ENCODE measurements around the gene ALOX15. TPM values are rescaled to one million over a fixed set of nuclear protein-coding genes. Genes with fewer than 3 reads are reported as not detected.
A peak's percentile ranks its signal among the peaks of the same experiment; 100 is the strongest.
"Not testable (repeated sequence)": the region's sequence is repeated elsewhere in the genome, so short reads cannot be mapped to it uniquely, and the experiment has no call there.

The ALOX15 gene
- not detected in 2 replicates for polyA plus RNA-seq (2011; rRNA removed)
- not detected in 2 replicates for polyA minus RNA-seq (2011; rRNA and poly(A)+ RNA removed)

GRCh38 chr17:4641297-4642195 is at the start of gene ALOX15:
Gene ALOX15, minus strand, starts transcription at chr17:4641678. Its CDS starts 27 bp downstream, at chr17:4641651.
- no peak within 1 kb of the TSS for H3K4me3 ChIP-seq (ENCODE audit: low read depth, low read length)

GRCh38 chr17:4690745-4691144 is 49.3 kb upstream of the ALOX15 start:
- ChIA-PET POLR2A (no interaction called here), CTCF (interaction anchor here (1.1 to 1.2 kb wide), 3 partner anchors 10 to 123 kb away, joined by 3 to 4 read pairs (median 3); partner anchors contain the start of gene ARRB2)
- no peak for TF ChIP-seq CTCF (IDR thresholded peaks at IDR 0.05; ENCODE audit: insufficient read depth, low read depth, low read length)

More at GRCh38 chr17:4641297-4642195, at the start of gene ALOX15:
- H3K36me3 ChIP-seq (ENCODE audit: control insufficient read depth, insufficient read depth, low read length) = no peaks in the 10 kb centered on the region
- DNase-seq (ENCODE audit: low read depth) = no peak
- H3K27me3 ChIP-seq (ENCODE audit: control insufficient read depth, insufficient read depth, low read length) = peaks cover 31% of the 10 kb centered on the region
- ChIA-PET POLR2A (no interaction called here), CTCF (no interaction called here)
- no peak for TF ChIP-seq CTCF (IDR thresholded peaks at IDR 0.05; ENCODE audit: insufficient read depth, low read depth, low read length)

GRCh38 chr17:4689872-4690271 is 48.4 kb upstream of the ALOX15 start:
- not testable (repeated sequence) for DNase-seq (ENCODE audit: low read depth); H3K36me3 ChIP-seq (ENCODE audit: control insufficient read depth, insufficient read depth, low read length); H3K4me3 ChIP-seq (ENCODE audit: low read depth, low read length); H3K27me3 ChIP-seq (ENCODE audit: control insufficient read depth, insufficient read depth, low read length)
- POLR2A ChIA-PET = interaction anchor here (0.6 kb wide), 1 partner anchor 20 kb away, joined by 3 read pairs; the partner anchor contains the start of gene ARRB2
- CTCF ChIA-PET = interaction anchor here (1.1 kb wide), 1 partner anchor 20 kb away, joined by 4 read pairs; the partner anchor contains the start of gene ARRB2

More at GRCh38 chr17:4690745-4691144, 49.3 kb upstream of the ALOX15 start:
- Histone ChIP-seq H3K36me3 (ENCODE audit: control insufficient read depth, insufficient read depth, low read length) (peaks cover 3% of the 10 kb centered on the region; the same call in 1 of the 2 replicates), H3K27me3 (ENCODE audit: control insufficient read depth, insufficient read depth, low read length) (no peaks in the 10 kb centered on the region), H3K4me3 (ENCODE audit: low read depth, low read length) (no peak overlapping the region)
- DNase-seq (ENCODE audit: low read depth) = no peak

- H3K36me3 ChIP-seq (ENCODE audit: control insufficient read depth, insufficient read depth, low read length) = peaks cover 10% of the 10 kb centered on the region
- POLR2A ChIA-PET; H3K27me3 ChIP-seq (ENCODE audit: control insufficient read depth, insufficient read depth, low read length); DNase-seq (ENCODE audit: low read depth); CTCF ChIA-PET; H3K4me3 ChIP-seq (ENCODE audit: low read depth, low read length): not testable (repeated sequence)
Observed at GRCh38 chr17:4683739-4684138, 42.3 kb upstream of the ALOX15 start.

GRCh38 chr17:4679658-4680057 is 38.2 kb upstream of the ALOX15 start:
- no peak for TF ChIP-seq CTCF (IDR thresholded peaks at IDR 0.05; ENCODE audit: insufficient read depth, low read depth, low read length)
- peaks cover 19% of the 10 kb centered on the region for H3K36me3 ChIP-seq (ENCODE audit: control insufficient read depth, insufficient read depth, low read length)
- POLR2A ChIA-PET = interaction anchor here (0.6 kb wide), 1 partner anchor 25 kb away, joined by 3 read pairs; no protein-coding TSS in a partner anchor
- CTCF ChIA-PET = interaction anchor here (0.7 to 1.4 kb wide), 3 partner anchors 30 to 90 kb away, joined by 3 to 4 read pairs (median 3); partner anchors contain the start of gene ARRB2
- DNase-seq (ENCODE audit: low read depth) = peak; percentile 7
- H3K27me3 ChIP-seq (ENCODE audit: control insufficient read depth, insufficient read depth, low read length) = no peaks in the 10 kb centered on the region
- no peak overlapping the region for H3K4me3 ChIP-seq (ENCODE audit: low read depth, low read length)

- Histone ChIP-seq H3K4me3 (ENCODE audit: low read depth, low read length) (no peak overlapping the region), H3K36me3 (ENCODE audit: control insufficient read depth, insufficient read depth, low read length) (peaks cover 24% of the 10 kb centered on the region), H3K27me3 (ENCODE audit: control insufficient read depth, insufficient read depth, low read length) (no peaks in the 10 kb centered on the region)
- ChIA-PET CTCF (interaction anchor here (0.6 to 1.4 kb wide), 3 partner anchors 12 to 666 kb away, joined by 3 to 4 read pairs (median 4); no protein-coding TSS in a partner anchor), POLR2A (no interaction called here)
- peak; percentile 70 for DNase-seq (ENCODE audit: low read depth)
- no peak for TF ChIP-seq CTCF (IDR thresholded peaks at IDR 0.05; ENCODE audit: insufficient read depth, low read depth, low read length)
Observed at GRCh38 chr17:4678448-4679026, 37.1 kb upstream of the ALOX15 start.

Data from BJ (cell line).